OCI-LY1 (cell line): ENCODE results near the gene KRTDAP.

Experiments used
- EZH2 ChIP-seq: fragments of 200-600 bp; sonication (generic), shearing (Covaris generic); IDR thresholded peaks from 2 replicates; pipeline ENCODE4 v1.8.0; 2017; ENCODE audit warnings: borderline replicate concordance, mixed run types, mild to moderate bottlenecking, antibody characterized with exemption, low read length, moderate library complexity, mixed read lengths
- TF ChIP-seq, protein P1 (sequence below): fragments of 200-600 bp; sonication (generic), shearing (Covaris generic); IDR thresholded peaks from 2 replicates; pipeline ENCODE4 v1.5.1; 2017; ENCODE audit warnings: mild to moderate bottlenecking, antibody characterized with exemption, low read length, moderate library complexity, mixed read lengths

DNA sequence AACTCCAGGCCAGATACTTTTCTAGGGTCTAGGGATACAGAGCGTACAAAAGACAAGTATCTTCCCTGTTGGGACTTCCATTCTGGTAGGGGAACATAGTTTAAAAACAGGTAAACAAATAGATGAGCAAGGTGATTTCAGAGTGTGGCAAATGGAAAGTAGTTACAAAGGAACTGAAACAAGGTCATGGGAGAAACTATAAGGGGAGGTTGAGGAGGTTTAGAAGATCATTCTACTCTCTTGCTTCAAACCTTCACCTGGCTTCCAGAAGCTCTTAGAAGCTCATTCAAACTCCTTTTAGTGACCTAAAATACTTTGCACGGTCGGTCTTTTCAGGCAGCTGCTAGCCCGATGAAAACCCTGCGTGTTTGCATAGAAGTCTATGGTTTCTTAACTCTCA, 33.1 kb downstream of the KRTDAP start:
- TF ChIP-seq, protein P1, sequence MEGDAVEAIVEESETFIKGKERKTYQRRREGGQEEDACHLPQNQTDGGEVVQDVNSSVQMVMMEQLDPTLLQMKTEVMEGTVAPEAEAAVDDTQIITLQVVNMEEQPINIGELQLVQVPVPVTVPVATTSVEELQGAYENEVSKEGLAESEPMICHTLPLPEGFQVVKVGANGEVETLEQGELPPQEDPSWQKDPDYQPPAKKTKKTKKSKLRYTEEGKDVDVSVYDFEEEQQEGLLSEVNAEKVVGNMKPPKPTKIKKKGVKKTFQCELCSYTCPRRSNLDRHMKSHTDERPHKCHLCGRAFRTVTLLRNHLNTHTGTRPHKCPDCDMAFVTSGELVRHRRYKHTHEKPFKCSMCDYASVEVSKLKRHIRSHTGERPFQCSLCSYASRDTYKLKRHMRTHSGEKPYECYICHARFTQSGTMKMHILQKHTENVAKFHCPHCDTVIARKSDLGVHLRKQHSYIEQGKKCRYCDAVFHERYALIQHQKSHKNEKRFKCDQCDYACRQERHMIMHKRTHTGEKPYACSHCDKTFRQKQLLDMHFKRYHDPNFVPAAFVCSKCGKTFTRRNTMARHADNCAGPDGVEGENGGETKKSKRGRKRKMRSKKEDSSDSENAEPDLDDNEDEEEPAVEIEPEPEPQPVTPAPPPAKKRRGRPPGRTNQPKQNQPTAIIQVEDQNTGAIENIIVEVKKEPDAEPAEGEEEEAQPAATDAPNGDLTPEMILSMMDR, result no peak
- TF ChIP-seq EZH2, result no peak
